ENCODE measurements around the gene RAD1. TPM values are rescaled to one million over a fixed set of nuclear protein-coding genes. Genes with fewer than 3 reads are reported as not detected.

Gene RAD1
- total RNA-seq, 4 donors from 2014 or later, result 5.1 to 36.2 (median 25.0) TPM

DNA sequence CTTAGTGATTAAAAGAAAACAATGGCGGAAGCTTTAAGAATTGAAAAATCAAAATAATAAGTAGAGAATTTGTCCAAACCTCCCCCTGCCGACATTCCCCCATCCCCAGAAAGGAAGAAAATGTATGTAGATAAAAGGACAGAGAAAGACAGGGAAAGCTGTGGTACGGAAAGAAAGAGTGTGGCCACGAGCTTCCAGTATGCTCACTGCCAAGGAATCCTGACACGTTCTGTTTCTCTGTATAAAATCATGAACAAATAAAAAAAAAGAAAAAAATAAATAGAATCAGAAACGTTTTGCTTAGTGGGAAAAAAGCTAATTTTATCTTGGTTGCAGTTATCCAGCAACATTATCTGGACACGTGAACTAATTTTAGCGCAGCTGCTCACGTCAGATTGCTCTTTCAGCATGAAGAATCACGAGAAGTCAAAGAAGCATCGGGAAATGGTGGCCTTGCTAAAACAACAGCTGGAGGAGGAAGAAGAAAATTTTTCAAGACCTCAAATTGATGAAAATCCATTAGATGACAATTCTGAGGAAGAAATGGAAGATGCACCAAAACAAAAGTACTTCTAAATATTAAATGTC is 29.2 kb upstream of the RAD1 start:
- Histone ChIP-seq H3K9me3 (no peaks in the 10 kb centered on the region), H3K27ac (peak overlapping the region in 1 of 2 donors; percentile 66), H3K36me3 (no peaks in the 10 kb centered on the region), H3K4me3 (no peak overlapping the region), H3K27me3 (no peaks in the 10 kb centered on the region), H3K4me1 (no peaks in the 10 kb centered on the region)
- no peak for DNase-seq
- no peak for TF ChIP-seq POLR2A (IDR thresholded peaks at IDR 0.05)
- TF ChIP-seq, protein P1, sequence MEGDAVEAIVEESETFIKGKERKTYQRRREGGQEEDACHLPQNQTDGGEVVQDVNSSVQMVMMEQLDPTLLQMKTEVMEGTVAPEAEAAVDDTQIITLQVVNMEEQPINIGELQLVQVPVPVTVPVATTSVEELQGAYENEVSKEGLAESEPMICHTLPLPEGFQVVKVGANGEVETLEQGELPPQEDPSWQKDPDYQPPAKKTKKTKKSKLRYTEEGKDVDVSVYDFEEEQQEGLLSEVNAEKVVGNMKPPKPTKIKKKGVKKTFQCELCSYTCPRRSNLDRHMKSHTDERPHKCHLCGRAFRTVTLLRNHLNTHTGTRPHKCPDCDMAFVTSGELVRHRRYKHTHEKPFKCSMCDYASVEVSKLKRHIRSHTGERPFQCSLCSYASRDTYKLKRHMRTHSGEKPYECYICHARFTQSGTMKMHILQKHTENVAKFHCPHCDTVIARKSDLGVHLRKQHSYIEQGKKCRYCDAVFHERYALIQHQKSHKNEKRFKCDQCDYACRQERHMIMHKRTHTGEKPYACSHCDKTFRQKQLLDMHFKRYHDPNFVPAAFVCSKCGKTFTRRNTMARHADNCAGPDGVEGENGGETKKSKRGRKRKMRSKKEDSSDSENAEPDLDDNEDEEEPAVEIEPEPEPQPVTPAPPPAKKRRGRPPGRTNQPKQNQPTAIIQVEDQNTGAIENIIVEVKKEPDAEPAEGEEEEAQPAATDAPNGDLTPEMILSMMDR (IDR thresholded peaks at IDR 0.05), result no peak
- intact Hi-C loops (cut with DNase I; ENCODE audit: low total_unique reads), result no loop called here

DNA sequence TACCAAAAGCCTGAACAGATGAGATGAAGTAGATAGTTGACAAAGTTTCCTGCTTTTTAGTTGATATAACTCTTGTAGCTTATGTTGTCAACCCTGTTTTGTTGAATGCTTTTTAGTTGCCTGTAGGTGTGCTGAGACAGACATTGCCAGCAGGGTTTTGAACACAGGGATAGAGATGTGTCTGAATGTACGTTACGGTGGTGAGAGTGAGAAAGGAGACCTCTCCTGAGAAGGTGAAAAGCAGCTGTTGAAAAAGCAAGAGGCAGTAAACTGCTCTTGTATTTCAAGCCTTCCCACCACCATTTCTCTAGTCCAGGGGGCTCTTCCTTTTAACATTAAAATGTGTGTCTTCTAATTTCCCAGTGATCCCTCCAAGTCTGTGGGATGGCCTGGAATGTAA is 28.7 kb upstream of the RAD1 start:
- H3K4me1 ChIP-seq, result no peaks in the 10 kb centered on the region
- DNase-seq, result no peak
- intact Hi-C loops (cut with DNase I; ENCODE audit: low total_unique reads), result no loop called here
- H3K27me3 ChIP-seq, result no peaks in the 10 kb centered on the region
- peak overlapping the region in 1 of 2 donors; percentile 66 for H3K27ac ChIP-seq
- H3K36me3 ChIP-seq, result no peaks in the 10 kb centered on the region
- H3K4me3 ChIP-seq, result no peak overlapping the region
- H3K9me3 ChIP-seq, result no peaks in the 10 kb centered on the region
- TF ChIP-seq, protein P1 (IDR thresholded peaks at IDR 0.05), result no peak
- no peak for TF ChIP-seq POLR2A (IDR thresholded peaks at IDR 0.05)

DNA sequence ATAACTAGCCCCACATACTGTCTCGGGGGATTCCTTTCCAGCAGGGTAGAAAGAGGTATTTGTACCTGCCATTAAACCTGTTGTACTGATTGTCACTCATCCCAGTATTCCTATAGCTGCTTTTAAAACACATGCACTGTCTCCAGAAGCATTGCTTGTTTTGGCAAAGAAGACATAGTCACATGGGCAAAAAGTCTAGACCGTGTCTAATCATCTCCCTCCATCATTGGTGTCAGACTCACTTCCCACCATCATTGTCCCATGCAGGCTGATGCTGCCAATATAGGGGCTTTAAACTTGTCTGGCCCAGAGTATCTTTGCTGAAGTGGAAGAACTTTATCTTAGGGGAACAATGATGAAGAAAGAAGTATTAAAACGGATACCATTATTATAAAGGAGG is 26.6 kb upstream of the RAD1 start:
- Histone ChIP-seq H3K4me3 (no peak overlapping the region), H3K36me3 (no peaks in the 10 kb centered on the region), H3K27ac (no peak overlapping the region), H3K9me3 (no peaks in the 10 kb centered on the region), H3K4me1 (no peaks in the 10 kb centered on the region), H3K27me3 (no peaks in the 10 kb centered on the region)
- intact Hi-C loops (cut with DNase I; ENCODE audit: low total_unique reads), result no loop called here
- DNase-seq, result no peak
- no peak for TF ChIP-seq POLR2A (IDR thresholded peaks at IDR 0.05)
- TF ChIP-seq, protein P1 (IDR thresholded peaks at IDR 0.05), result no peak

DNA sequence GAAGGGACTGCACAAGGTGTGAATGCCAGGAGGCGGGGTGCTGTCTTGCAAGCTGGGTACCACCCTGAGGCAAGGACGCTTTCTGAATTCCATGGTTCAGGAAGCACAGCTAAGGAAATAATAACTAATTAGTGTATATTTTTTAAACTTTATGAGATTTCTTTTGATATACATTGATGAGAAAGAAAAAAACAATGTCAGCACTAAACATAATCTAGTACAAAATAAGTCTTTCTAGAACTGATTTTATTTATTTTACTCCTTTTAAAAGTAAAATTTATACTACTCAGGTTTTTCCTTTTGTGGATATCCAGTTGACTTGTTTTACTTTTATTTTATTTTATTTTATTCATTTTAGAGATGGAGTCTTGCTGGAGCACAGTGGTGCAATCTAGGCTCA is 17.6 kb upstream of the RAD1 start:
- intact Hi-C loops (cut with DNase I; ENCODE audit: low total_unique reads), result no loop called here
- H3K36me3 ChIP-seq, result no peaks in the 10 kb centered on the region
- no peak overlapping the region for H3K4me3 ChIP-seq
- H3K27me3 ChIP-seq, result no peaks in the 10 kb centered on the region
- H3K9me3 ChIP-seq, result no peaks in the 10 kb centered on the region
- H3K4me1 ChIP-seq, result no peaks in the 10 kb centered on the region
- TF ChIP-seq, protein P1 (IDR thresholded peaks at IDR 0.05), result no peak
- no peak for TF ChIP-seq POLR2A (IDR thresholded peaks at IDR 0.05)
- H3K27ac ChIP-seq, result no peak overlapping the region
- DNase-seq, result no peak

DNA sequence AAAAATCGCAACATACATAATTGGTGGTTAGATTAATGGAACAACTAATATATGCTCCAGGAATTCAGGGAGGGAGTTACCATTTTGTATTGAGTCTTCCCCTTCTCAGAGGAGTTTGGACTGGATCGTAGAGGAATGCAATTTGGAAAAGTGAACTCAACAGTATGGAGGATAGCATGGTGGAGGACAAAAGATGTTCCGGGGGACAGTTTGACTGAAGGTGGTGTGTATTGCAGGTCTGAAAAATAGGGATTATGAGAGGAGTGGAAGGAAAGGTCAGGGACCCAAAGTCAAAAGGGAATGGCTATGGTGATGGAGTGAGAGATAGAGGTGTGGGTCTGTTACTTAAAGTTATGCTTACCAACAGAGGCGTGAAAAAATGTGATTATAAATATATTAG is 15.6 kb upstream of the RAD1 start:
- peak overlapping the region in 1 of 2 donors; percentile 91 for H3K27ac ChIP-seq
- no peaks in the 10 kb centered on the region for H3K9me3 ChIP-seq
- no peaks in the 10 kb centered on the region for H3K4me1 ChIP-seq
- intact Hi-C loops (cut with DNase I; ENCODE audit: low total_unique reads), result no loop called here
- H3K27me3 ChIP-seq, result no peaks in the 10 kb centered on the region
- DNase-seq, result no peak
- TF ChIP-seq POLR2A (IDR thresholded peaks at IDR 0.05), result no peak
- TF ChIP-seq, protein P1 (IDR thresholded peaks at IDR 0.05), result no peak
- H3K36me3 ChIP-seq, result no peaks in the 10 kb centered on the region
- peak overlapping the region; percentile 71 to 95 for H3K4me3 ChIP-seq
